Heart right ventricle (tissue), 16 donors: ENCODE results near the gene ASXL1. TPM values are rescaled to one million over a fixed set of nuclear protein-coding genes. Genes with fewer than 3 reads are reported as not detected.

Source experiments
- ATAC-seq, 8 donors: fragments of 200-7000 bp; cut with Tn5 transposase; one replicate each; pipeline ENCODE4 v1.9.1; 2020; ENCODE audit warnings: mild to moderate bottlenecking in 8 of 8, moderate library complexity in 8 of 8, moderate number of reproducible peaks in 1 of 8
- DNase-seq, 2 donors: peaks; one replicate each; pipeline ENCODE4 v3.0.0-alpha.2; 2020
- H3K27ac ChIP-seq, 10 donors: fragments of 200-600 bp; sonication (generic) in 2 of 10; one replicate each; pipeline versions ENCODE4 v1.5.0 to v1.8.0; 2020 to 2022; ENCODE audit warnings: mild to moderate bottlenecking in 3 of 10
- H3K27me3 ChIP-seq, 7 donors: fragments of 200-600 bp; one replicate each; pipeline ENCODE4 v1.8.0; 2021 to 2022; ENCODE audit warnings: mild to moderate bottlenecking in 2 of 7
- H3K36me3 ChIP-seq, 9 donors: fragments of 200-600 bp; sonication (generic) in 1 of 9; one replicate each; pipeline versions ENCODE4 v1.5.0 to v1.8.0; 2020 to 2022; ENCODE audit warnings: mild to moderate bottlenecking in 2 of 9
- H3K4me1 ChIP-seq, 9 donors: fragments of 200-600 bp; sonication (generic) in 1 of 9; one replicate each; pipeline versions ENCODE4 v1.5.0 to v1.8.0; 2020 to 2022; ENCODE audit warnings: mild to moderate bottlenecking in 4 of 9
- H3K4me3 ChIP-seq, 10 donors: fragments of 200-600 bp; sonication (generic) in 2 of 10; one replicate each; pipeline versions ENCODE4 v1.5.0 to v1.8.0; 2020 to 2022; ENCODE audit warnings: mild to moderate bottlenecking in 7 of 10, moderate library complexity in 2 of 10
- H3K9me3 ChIP-seq, 11 donors: fragments of 200-600 bp in 10 of 11; sonication (generic) in 2 of 11; one replicate each; pipeline versions ENCODE4 v1.5.0 to v1.8.0; 2013 to 2022; ENCODE audit warnings: mild to moderate bottlenecking in 2 of 11, control low read depth in 1 of 11, moderate library complexity in 1 of 11
- WGBS, 2 donors: extraction: QIAGEN DNeasy Blood & Tissue Kit; methylation state at CpG; one replicate each; pipeline ENCODE4 v1.1.7; 2013; ENCODE audit warnings: inconsistent platforms in 1 of 2; 5-methylcytosine and 5-hydroxymethylcytosine counted together
- intact Hi-C, 10 donors: fragments of 100-400 bp; cut with DNase I; formaldehyde crosslinking; loops; one replicate each; pipeline versions ENCODE4 v1.11.1 to v1.14.2; 2022
- polyA plus RNA-seq, 2 donors: library from polyadenylated mRNA; stranded (reverse); fragments of 200-250 nt; gene quantifications; one replicate each; pipeline ENCODE4 v1.2.3, GENCODE V29; 2013
- total RNA-seq, 10 donors: library from RNA; stranded (reverse); fragmentation: NEBNext Ultra II Directional in 3 of 10; extraction: Animal tissue kit (Norgen Biotek cat#: 25700) in 3 of 10; gene quantifications; one replicate each; pipeline versions ENCODE4 v1.2.1 to v1.2.4, GENCODE V29; 2021 to 2023
- TF ChIP-seq, protein P1 (sequence below), 9 donors: fragments of 200-600 bp; sonication (generic) in 2 of 9; IDR thresholded peaks; one replicate each; pipeline versions ENCODE4 v1.5.0 to v1.8.0; 2021 to 2022; ENCODE audit warnings: antibody characterized with exemption in 9 of 9, mild to moderate bottlenecking in 5 of 9, moderate library complexity in 1 of 9
- donor health status: Arrhythmogenic right ventricular cardiomyopathy.
- donor health status: ischemic (EF 13 %, LVEDD 7.1; RV severe dilation, severe dysfunction).
- donor health status: healthy with polysubstance abuse.
- donor health status: DM: no; HTN: yes; CAD: no.
- donor health status: DM: no; HTN: no; CAD: no.
- donor health status: ischemic (EF 25% LVEDD 6.9; RV normal size, moderate dysfunction).
- donor health status: ischemic (EF 25% LVEDD 5.7; RV mildly dilated, moderate dysfunction).
- donor health status: healthy.
- donor health status: DM: yes; HTN: yes; CAD: no.
- donor health status: Ischemic cardiomyopathy.
- donor health status: ischemic (EF 35%, LVEDD 5.7; RV mildly dilated, moderate dysfunction).
- donor health status: nonischemic (EF 11% LVEDD 7.7; RV severe dilation, severe dysfunction).
- donor health status: DM: yes; HTN: yes; CAD: no.
- donor health status: PGD.
- donor health status: ischemic (EF 29% LVEDD 5.4; RV normal size, mild dysfunction).
- donor health status: nonischemic (EF 23%, LVEDD 6.1; RV moderate dilation, normal function).

ASXL1 gene
- total and polyA plus RNA-seq, 12 donors: 10.0 to 39.4 (median 28.2) TPM

GRCh38 chr20:32462900-32463641 is 104.9 kb downstream of the ASXL1 start:
- peaks cover 0 to 17% (median 0%) of the 10 kb centered on the region in 9 donors for H3K36me3 ChIP-seq
- intact Hi-C loops: loop anchor here in 1 of 10 donors (10.0 kb wide), 1 partner anchor 258 kb away; the partner anchor contains the start of genes PLAGL2 and POFUT1
- no peak overlapping the region for H3K4me3 ChIP-seq
- H3K9me3 ChIP-seq: no peaks in the 10 kb centered on the region
- ATAC-seq: peak in 4 of 8 donors; percentile 6 to 33 (median 26)
- TF ChIP-seq, protein P1, sequence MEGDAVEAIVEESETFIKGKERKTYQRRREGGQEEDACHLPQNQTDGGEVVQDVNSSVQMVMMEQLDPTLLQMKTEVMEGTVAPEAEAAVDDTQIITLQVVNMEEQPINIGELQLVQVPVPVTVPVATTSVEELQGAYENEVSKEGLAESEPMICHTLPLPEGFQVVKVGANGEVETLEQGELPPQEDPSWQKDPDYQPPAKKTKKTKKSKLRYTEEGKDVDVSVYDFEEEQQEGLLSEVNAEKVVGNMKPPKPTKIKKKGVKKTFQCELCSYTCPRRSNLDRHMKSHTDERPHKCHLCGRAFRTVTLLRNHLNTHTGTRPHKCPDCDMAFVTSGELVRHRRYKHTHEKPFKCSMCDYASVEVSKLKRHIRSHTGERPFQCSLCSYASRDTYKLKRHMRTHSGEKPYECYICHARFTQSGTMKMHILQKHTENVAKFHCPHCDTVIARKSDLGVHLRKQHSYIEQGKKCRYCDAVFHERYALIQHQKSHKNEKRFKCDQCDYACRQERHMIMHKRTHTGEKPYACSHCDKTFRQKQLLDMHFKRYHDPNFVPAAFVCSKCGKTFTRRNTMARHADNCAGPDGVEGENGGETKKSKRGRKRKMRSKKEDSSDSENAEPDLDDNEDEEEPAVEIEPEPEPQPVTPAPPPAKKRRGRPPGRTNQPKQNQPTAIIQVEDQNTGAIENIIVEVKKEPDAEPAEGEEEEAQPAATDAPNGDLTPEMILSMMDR (IDR thresholded peaks at IDR 0.05): no peak
- WGBS, 2 donors: 68 to 69% methylated on average over 15 of the region's 15 CpGs
- H3K4me1 ChIP-seq: peaks cover 7 to 56% (median 33%) of the 10 kb centered on the region in 9 donors
- DNase-seq: no peak
- no peaks in the 10 kb centered on the region for H3K27me3 ChIP-seq
- H3K27ac ChIP-seq: no peak overlapping the region

DNA sequence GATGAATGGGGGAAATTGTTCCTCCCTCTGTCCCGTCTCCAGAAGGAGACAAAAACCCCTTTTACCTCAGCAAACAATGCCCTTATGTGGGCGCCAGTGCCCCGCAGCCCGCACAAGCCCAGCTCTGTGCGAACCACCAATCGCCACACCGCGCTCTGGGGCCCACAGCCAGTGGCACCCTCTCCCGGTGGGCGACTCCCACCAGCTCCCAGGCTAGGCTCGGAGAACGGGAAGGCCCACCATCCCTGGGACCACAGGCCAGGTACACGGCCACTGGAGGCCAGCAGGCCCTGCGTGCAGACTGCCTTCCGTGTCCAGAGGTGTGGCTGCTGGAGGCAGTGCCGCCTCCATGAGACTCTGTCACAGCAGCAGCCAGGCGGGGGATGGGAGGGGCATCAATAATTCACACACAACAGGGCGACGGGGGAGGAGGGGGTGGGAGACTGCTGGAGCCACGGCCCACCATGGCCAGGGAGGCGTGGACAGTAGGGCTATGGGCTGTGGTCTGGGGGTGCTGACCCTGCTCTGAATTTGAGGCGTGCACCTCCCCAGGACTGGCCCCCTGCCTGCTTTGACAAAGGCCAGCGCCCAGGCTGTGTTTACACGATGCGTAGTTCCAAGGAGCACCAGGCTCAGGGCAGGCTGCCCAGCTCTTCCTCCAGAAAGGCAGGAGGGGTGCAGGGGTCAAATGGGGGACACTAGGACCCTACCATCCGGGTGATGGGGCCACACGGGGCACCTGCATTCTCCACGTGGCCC is 105.7 kb downstream of the ASXL1 start:
- H3K4me1 ChIP-seq: peaks cover 7 to 61% (median 37%) of the 10 kb centered on the region in 9 donors
- H3K36me3 ChIP-seq: peaks cover 0 to 17% (median 0%) of the 10 kb centered on the region in 9 donors
- H3K27me3 ChIP-seq: no peaks in the 10 kb centered on the region
- H3K4me3 ChIP-seq: no peak overlapping the region
- peak in 1 of 8 donors; percentile 3 for ATAC-seq
- TF ChIP-seq, protein P1 (IDR thresholded peaks at IDR 0.05): no peak
- H3K9me3 ChIP-seq: no peaks in the 10 kb centered on the region
- no peak for DNase-seq
- intact Hi-C loops: loop anchor here in 2 of 10 donors (2.0 to 10.0 kb wide), 2 partner anchors 57 to 259 kb away; partner anchors contain the start of genes PLAGL2 (in 1 of the 2) and POFUT1 (in 1 of the 2)
- 77 to 83% methylated on average over 28 of the region's 28 CpGs for WGBS, 2 donors
- no peak overlapping the region for H3K27ac ChIP-seq

- peaks cover 0 to 16% (median 0%) of the 10 kb centered on the region in 9 donors for H3K36me3 ChIP-seq
- H3K27me3 ChIP-seq: no peaks in the 10 kb centered on the region
- TF ChIP-seq, protein P1 (IDR thresholded peaks at IDR 0.05): no peak
- intact Hi-C loops: loop anchor here in 2 of 10 donors (2.0 to 10.0 kb wide), 2 partner anchors 56 to 260 kb away; partner anchors contain the start of genes PLAGL2 (in 1 of the 2) and POFUT1 (in 1 of the 2)
- H3K27ac ChIP-seq: peak overlapping the region in 1 of 10 donors; percentile 50
- 92 to 95% methylated on average over 20 of the region's 20 CpGs for WGBS, 2 donors
- H3K4me1 ChIP-seq: peaks cover 10 to 67% (median 44%) of the 10 kb centered on the region in 9 donors
- no peak for ATAC-seq
- DNase-seq: no peak
- no peak overlapping the region for H3K4me3 ChIP-seq
- H3K9me3 ChIP-seq: no peaks in the 10 kb centered on the region
These were observed 106.4 kb downstream of the ASXL1 start for GRCh38 chr20:32464401-32465091.
